LNCAP (cell line): Measurements from ENCODE around the gene FSD1.

ENCODE experiments used
- CTCF ChIP-seq: fragments of 450-650 bp; IDR thresholded peaks from 2 replicates; pipeline ENCODE4 v1.5.1; 2017; ENCODE audit warnings: mild to moderate bottlenecking

The FSD1 gene

DNA sequence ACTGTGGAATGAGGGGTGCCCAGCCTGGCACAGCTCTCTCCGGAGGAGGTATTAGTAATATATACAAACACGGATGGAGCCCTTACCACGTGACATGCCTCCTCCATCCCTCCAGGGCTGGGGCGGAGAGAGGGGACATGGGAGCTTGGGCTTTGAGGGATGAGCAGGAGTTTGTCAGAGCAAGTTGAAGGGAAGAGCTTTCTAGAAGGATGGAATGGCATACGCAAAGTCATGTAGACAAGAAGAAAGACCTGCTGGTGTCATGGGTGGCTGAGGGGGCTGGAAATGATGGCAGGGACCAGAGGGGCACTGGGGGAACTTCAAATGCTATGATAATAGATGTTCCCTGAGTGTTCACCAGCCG is 41.6 kb downstream of the FSD1 start:
- TF ChIP-seq CTCF: no peak

- no peak for TF ChIP-seq CTCF
Measured at GRCh38 chr19:4347521-4347920, 43.1 kb downstream of the FSD1 start.

- no peak for TF ChIP-seq CTCF
Measured at GRCh38 chr19:4350111-4350510, 45.7 kb downstream of the FSD1 start.

DNA sequence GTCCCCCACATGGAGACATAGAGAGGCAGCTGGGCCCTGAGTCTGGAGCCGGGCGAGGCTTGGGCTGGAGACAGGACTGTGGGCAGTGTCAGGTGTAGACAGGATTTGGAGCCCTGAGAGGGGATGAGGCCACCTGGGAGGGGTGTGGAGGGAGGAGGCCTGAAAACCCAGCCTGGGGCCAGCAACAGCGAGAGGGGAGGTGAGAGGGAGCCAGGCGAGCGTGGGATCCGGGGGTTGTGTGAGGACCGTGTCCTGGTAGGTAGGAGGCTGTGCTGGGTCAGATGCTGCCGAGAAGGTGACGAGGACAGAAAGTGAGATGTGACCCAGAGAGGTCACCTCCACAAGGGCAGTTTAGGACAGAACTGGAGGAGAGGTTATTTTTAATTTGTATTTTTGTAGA is 46.3 kb downstream of the FSD1 start:
- TF ChIP-seq CTCF: no peak

DNA sequence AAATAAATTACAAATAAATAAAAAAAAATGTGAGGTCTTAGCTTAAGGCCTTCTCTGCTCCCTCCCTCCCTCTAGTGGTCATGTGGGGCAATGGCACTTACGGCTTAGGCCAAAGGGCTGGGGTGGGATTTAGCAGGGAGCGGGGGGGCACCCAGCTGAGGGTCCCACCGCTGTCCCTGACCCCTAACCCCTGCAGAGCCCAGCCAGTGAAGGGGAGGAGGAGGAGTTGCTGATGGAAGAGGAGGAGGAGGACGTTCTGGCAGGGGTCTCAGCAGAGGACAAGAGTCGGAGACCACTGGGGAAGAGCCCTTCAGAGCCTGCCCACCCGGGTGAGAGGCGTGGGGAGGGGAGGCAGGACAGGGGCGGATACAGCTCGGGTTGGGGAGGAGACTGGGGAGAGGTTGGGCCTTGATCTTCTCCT is 48.3 kb downstream of the FSD1 start:
- peak; percentile 87 for TF ChIP-seq CTCF

GRCh38 chr19:4354282-4354681 is 49.9 kb downstream of the FSD1 start:
- no peak for TF ChIP-seq CTCF

DNA sequence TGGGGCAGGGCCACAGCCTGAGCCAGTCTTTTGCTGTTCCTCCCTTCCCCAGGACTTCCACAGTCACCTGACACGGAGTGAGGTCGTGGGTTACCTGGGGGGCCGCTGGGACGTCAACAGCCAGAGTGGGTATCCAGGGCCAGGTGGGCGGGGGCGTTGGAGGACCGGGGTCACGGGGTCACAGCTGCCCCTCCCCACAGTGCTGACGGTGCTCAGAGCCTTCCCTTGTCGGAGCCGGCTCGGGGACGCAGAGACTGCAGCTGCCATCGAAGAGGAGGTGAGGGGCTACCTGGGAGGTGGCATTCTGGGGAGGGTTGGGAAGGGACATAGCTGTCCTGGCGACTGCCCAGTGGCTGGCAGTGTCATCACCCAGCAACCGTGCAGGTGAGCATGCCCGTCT is 50.5 kb downstream of the FSD1 start:
- no peak for TF ChIP-seq CTCF

GRCh38 chr19:4357095-4357797 is 52.8 kb downstream of the FSD1 start:
- no peak for TF ChIP-seq CTCF
